Thoracic aorta (tissue), 2 donors: ENCODE measurements around the gene S100A5. TPM values are rescaled to one million over a fixed set of nuclear protein-coding genes. Genes with fewer than 3 reads are reported as not detected.
"Not testable (repeated sequence)": the region's sequence is repeated elsewhere in the genome, so short reads cannot be mapped to it uniquely, and the experiment has no call there.

ENCODE experiments used
- ATAC-seq: fragments of 150-250 bp; one replicate; pipeline ENCODE4 v1.8.0; 2017; ENCODE audit warnings: low read depth; ENCODE audit not compliant: insufficient number of reproducible peaks, low FRiP score
- DNase-seq: peaks from one replicate; pipeline ENCODE4 v3.0.0-alpha.2; 2020; ENCODE audit warnings: low spot score
- H3K27ac ChIP-seq, 2 donors: fragments of 200-600 bp; sonication (generic); 1 replicate in 1 of 2; 2 replicates in 1 of 2; pipeline ENCODE4 v1.5.1; 2016; ENCODE audit warnings: mild to moderate bottlenecking in 2 of 2, moderate library complexity in 2 of 2
- H3K27me3 ChIP-seq: fragments of 200-600 bp; sonication (generic); replicated peaks from 2 replicates; pipeline ENCODE4 v1.6.0; 2016; ENCODE audit warnings: mild to moderate bottlenecking; ENCODE audit not compliant: insufficient read depth
- H3K36me3 ChIP-seq: fragments of 200-600 bp; sonication (generic); one replicate; pipeline ENCODE4 v1.5.1; 2016
- H3K4me1 ChIP-seq, 2 donors: fragments of 200-600 bp; sonication (generic); 1 replicate in 1 of 2; 2 replicates in 1 of 2; pipeline versions ENCODE4 v1.5.1 to v1.6.0; 2016; ENCODE audit warnings: low read depth in 2 of 2, mild to moderate bottlenecking in 1 of 2; ENCODE audit not compliant: control insufficient read depth in 1 of 2
- H3K4me3 ChIP-seq: fragments of 200-600 bp; sonication (generic); 2 replicates; pipeline ENCODE4 v1.5.1; 2016; ENCODE audit warnings: mild to moderate bottlenecking
- H3K9me3 ChIP-seq: fragments of 200-600 bp; sonication (generic); 2 replicates; pipeline ENCODE4 v1.5.1; 2016
- total RNA-seq, 2 donors: library from RNA; depleted of rRNA; stranded (reverse); fragments of >200 nt; gene quantifications; one replicate each; pipeline versions ENCODE4 v1.1.0 to v1.2.3, GENCODE V29; 2016
- TF ChIP-seq, protein P1 (sequence below): fragments of 200-600 bp; sonication (generic); IDR thresholded peaks from one replicate; pipeline ENCODE4 v1.5.1; 2019; ENCODE audit warnings: antibody characterized with exemption

The S100A5 gene
- total RNA-seq, 2 donors from 2014 or later: not detected

DNA sequence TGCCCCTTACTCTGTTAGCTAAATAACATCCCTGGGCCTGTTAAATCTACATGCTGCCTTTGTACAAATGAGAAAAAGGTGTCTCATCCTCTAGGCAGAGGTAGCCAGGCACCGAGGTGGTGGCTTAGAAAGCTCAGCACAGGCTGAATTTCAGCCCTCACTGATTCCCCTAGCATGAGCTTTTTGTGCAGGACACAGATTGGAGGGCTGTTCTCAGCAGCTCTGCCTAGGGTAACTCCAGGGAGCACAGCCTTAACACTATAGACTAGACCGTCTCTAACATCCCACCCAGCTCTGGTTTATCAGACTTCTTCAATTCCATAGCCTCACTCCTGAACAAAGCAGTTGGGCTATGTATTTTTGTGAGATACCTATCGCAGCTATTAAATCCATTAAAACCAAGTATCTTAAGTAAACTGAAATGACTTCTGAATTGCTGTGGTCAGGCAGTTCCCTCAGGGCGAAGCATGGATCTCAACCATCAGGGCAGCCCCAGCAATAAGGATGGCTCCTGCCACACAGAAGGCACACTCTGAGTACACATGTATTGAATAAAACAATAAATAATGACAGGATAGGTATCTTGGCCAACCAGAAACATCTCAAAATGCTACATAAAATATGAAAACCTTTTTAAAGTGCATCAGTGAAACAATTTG, 19.8 kb downstream of the S100A5 start:
- H3K27ac ChIP-seq: no peak overlapping the region
- TF ChIP-seq, protein P1, sequence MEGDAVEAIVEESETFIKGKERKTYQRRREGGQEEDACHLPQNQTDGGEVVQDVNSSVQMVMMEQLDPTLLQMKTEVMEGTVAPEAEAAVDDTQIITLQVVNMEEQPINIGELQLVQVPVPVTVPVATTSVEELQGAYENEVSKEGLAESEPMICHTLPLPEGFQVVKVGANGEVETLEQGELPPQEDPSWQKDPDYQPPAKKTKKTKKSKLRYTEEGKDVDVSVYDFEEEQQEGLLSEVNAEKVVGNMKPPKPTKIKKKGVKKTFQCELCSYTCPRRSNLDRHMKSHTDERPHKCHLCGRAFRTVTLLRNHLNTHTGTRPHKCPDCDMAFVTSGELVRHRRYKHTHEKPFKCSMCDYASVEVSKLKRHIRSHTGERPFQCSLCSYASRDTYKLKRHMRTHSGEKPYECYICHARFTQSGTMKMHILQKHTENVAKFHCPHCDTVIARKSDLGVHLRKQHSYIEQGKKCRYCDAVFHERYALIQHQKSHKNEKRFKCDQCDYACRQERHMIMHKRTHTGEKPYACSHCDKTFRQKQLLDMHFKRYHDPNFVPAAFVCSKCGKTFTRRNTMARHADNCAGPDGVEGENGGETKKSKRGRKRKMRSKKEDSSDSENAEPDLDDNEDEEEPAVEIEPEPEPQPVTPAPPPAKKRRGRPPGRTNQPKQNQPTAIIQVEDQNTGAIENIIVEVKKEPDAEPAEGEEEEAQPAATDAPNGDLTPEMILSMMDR: no peak
- H3K4me1 ChIP-seq: peaks cover 11 to 14% of the 10 kb centered on the region in 2 donors
- no peak for ATAC-seq
- H3K36me3 ChIP-seq: no peaks in the 10 kb centered on the region
- no peaks in the 10 kb centered on the region for H3K9me3 ChIP-seq
- DNase-seq: no peak
- no peak overlapping the region for H3K4me3 ChIP-seq
- H3K27me3 ChIP-seq: no peaks in the 10 kb centered on the region

DNA sequence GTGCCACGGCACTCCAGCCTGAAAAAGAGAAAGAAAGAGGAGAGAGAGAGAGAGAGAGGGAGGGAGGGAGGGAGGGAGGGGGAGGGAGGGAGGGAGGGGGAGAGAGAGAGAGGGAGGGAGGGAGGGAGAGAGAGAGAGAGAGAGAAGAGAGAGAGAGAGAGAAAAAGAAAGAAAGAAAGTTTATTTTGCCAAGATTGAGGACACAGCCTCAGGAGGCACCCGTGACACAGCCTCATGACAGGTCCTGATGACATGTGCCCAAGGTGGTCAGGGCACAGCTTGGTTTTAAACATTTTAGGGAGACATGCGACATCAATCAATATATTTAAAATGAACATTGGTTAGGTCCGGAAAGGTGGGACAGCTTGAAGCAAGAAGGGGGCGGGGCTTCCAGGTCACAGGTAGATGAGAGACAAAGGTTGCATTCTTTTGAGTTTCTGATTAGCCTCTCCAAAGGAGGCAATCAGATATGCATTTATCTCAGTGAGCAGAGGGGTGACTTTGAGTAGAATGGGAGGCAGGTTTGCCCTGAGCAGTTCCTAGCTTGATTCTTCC, 20.5 kb downstream of the S100A5 start:
- DNase-seq, H3K4me3 ChIP-seq, H3K27me3 ChIP-seq, H3K27ac ChIP-seq, H3K9me3 ChIP-seq, H3K36me3 ChIP-seq, ATAC-seq: not testable (repeated sequence)
- peaks cover 7 to 12% of the 10 kb centered on the region in 2 donors for H3K4me1 ChIP-seq

DNA sequence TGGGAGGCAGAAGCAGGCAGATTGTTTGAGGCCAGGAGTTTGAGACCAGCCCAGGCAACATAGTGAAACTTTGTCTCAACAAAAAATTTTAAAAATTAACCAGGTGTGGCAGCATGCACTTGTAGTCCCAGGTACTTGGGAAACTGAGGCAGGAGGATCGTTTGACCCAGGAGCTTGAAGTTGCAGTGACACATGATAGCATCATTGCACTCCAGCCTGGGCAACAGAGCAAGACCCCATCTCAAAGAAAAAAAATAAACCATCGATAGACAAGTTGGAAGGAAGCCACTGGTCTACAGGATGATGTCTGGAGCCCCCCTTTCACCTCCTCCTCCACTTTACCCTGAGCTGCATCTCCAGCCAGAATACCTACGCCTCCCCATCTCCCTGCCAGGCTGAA, 21.5 kb downstream of the S100A5 start:
- ATAC-seq: no peak

DNA sequence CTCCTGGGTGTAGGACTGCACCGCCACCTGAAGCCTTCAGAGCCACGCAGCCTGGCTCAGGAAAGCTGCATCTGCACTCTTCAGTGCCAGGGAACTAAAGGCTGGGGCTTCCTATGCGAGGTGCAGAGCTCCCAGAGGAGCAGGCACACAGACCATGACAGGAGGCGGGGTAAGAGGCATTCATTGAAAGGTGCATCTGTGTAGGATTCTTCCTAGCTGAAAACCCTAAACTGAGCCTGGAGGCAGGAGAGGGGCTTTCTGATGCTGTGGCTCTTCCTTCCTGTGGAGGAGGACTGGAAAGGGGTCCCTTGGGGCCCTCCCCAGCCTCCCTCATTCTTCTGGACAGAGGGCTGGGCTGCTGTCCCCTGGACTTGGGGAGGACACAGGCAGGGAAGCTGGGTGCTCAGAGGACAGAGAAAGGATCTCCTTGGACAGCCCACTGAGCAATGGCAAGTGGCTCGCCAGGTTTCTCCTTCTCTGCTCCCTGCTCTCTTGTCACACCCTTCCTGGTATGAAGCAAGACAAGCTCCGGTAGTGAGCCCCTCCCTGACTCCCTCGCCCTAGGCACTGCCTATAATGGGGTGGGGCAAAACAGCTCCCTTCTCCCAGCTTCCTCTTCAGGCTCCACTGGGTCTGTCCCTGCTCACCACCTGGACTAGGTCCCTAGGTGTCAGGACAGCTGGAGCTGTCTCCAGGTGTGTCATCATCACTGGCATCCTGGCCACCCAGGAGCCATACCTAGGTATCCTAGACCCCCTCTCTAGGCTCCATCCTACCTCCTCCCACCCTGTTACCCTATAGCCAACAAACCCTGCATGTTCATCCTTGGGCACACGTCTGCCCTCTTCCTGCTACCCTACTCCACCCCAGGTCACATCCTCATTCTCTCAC, 25.0 kb downstream of the S100A5 start:
- H3K4me1 ChIP-seq: peaks cover 4 to 11% of the 10 kb centered on the region in 2 donors
- DNase-seq: no peak
- H3K27me3 ChIP-seq: no peaks in the 10 kb centered on the region
- H3K27ac ChIP-seq: no peak overlapping the region
- H3K4me3 ChIP-seq: no peak overlapping the region
- no peaks in the 10 kb centered on the region for H3K9me3 ChIP-seq
- ATAC-seq: no peak
- TF ChIP-seq, protein P1: no peak
- H3K36me3 ChIP-seq: no peaks in the 10 kb centered on the region

More for the DNA sequence above, 21.5 kb downstream of the S100A5 start:
- Histone ChIP-seq H3K27me3 (no peaks in the 10 kb centered on the region), H3K9me3 (no peaks in the 10 kb centered on the region), H3K27ac (no peak overlapping the region), H3K36me3 (no peaks in the 10 kb centered on the region), H3K4me3 (no peak overlapping the region), H3K4me1 (peaks cover 4 to 6% of the 10 kb centered on the region in 2 donors)
- DNase-seq: no peak
- TF ChIP-seq, protein P1: no peak

- ATAC-seq: no peak
- no peak for DNase-seq
- Histone ChIP-seq H3K4me1 (peaks cover 4 to 16% of the 10 kb centered on the region in 2 donors), H3K27me3 (no peaks in the 10 kb centered on the region), H3K4me3 (no peak overlapping the region), H3K27ac (no peak overlapping the region), H3K36me3 (no peaks in the 10 kb centered on the region), H3K9me3 (no peaks in the 10 kb centered on the region)
- TF ChIP-seq, protein P1: no peak
These were observed 27.1 kb downstream of the S100A5 start for GRCh38 chr1:153513666-153514065.
